ENCODE measurements around the gene CUL7. TPM values are rescaled to one million over a fixed set of nuclear protein-coding genes. Genes with fewer than 3 reads are reported as not detected.
"Not testable (repeated sequence)": the region's sequence is repeated elsewhere in the genome, so short reads cannot be mapped to it uniquely, and the experiment has no call there.

Gene CUL7
- total RNA-seq, 1 donor from 2014 or later: 11.0 TPM

DNA sequence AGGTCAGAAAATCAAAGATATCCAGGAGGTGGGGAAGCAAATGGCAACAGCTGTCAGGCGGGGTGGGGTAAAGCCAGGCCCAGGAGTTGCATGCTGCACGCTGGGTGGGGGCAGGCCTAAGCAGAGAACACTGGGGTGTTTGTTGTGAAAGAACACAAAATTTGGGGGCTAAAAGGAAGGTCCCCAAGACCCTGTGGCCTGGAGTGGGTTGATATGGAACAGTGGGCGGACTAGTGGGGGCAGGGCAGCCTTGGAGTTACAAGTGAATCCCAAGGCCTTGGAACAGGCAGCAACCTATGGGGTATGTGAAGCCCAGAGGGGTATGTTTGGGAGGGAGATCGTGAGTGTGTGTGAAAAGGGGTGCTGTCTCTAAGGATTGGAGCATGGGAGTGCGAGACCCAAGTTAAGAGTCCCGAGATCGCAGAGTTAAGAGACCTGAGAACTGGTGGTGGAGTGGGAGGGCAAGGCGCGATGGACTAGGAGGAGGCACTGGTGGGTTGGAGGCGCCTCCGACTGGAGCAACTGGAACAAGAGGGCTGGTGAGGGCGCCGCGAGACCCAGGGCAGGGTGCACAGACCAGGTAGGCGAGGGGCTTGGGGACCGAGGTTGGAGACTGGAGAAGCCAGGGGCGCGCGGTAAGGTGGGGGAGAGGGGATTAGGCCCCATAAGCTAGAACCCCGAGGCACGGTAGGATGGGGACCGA, 658 bp downstream of the CUL7 start:
- DNase-seq (ENCODE audit: low spot score): no peak
- intact Hi-C loops (cut with DNase I): loop anchor here (2.0 to 5.0 kb wide), 3 partner anchors 38 to 121 kb away; partner anchors contain the start of gene KLHDC3

DNA sequence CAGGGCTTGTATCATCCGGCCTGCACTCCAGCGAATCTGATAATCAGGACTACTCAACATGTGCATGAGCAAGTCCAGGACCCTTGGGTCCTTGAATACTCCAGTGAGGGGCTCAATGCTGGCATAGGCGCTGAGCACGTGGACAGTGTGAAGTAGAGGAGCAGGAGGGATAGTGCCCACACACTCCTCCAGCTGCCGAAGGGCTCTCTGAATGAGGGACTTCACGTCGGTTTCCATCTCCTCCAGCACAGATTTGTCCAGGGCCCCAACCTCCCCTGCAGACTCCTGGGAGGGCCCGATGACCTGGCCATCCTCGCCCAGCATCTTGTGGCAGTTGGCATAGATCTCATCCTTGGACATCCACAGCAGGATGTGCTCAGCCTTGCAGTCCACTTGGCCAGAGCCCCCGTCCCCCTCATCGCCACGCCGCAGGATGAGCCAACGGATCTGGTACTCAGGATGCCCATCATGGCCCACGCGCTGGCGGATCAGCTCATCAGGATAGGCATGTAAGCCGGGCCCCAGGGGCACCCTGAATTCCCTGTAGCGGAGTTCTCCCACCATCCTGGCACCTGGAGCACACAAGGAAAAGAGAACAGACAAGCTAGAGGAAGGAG, 1.3 kb downstream of the CUL7 start:
- DNase-seq (ENCODE audit: low spot score): no peak
- intact Hi-C loops (cut with DNase I): loop anchor here (2.0 to 5.0 kb wide), 3 partner anchors 38 to 120 kb away; partner anchors contain the start of gene KLHDC3

DNA sequence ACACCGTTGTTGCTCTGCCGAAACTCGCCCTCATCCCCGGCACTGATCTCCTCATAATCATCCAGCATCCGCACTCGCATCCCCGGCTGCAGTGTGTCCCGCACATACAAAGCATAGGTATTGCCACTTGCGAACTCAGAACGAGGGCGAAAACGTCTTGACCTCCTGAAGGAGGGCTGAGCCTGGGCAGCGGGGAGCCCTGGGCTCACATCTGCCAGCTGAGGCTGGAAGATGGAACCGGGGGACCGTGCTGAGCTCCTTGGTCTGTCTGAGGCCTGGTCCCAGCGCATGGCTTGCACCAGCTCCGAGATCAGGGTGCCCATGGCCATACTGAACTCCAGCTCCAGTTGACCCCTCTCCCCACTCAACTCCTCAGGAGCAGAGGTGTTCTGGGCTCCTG, 2.7 kb downstream of the CUL7 start:
- intact Hi-C loops (cut with DNase I): loop anchor here (5.0 kb wide), 2 partner anchors 91 to 119 kb away; no protein-coding TSS in a partner anchor
- DNase-seq (ENCODE audit: low spot score): no peak

DNA sequence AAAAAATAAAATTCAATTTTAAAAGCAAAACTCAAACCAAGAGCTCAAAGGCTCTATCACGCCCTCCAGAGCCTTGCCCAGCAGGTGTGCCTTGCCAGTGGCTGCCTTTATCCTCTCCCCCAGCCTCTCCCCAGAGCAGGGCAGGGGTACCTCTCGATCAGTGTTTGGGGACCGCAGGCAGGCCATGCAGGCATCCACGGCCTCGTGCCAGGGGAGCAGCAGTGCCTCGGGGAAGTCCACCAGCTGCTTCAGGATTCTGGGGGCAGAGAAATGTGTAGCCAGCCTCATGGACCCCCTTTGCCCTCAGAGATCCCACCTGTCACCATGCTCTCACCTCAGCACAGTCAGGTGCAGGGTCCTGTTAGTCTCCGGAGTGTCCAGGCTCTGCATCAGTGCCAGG, 5.7 kb downstream of the CUL7 start:
- DNase-seq (ENCODE audit: low spot score): no peak
- intact Hi-C loops (cut with DNase I): no loop called here

DNA sequence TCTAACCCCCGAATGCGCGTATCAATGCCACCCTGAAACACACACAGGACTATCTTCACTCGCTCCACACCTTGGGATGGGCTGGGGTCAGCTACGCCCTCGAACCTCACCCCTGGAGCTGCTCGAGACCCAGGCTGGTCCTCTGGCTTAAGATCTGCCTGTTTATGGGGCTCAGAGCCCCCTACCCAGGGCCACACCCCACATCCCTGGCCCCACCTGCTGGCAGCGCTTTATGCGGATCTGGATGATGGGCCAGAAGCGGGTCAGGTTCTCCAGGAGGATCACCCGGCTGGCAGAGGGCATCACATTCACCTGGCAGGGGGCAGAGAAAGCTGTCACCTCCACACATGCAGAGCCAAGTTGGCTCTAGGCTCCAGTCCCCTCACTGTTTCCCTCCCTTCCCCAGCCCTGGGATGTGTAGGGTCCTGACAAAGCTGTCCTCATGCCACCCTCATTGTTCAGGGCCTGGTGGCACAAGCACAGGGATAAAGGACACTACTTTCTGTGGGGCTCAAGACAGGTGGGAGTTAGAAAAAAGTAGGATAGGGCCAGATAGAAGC, 8.2 kb downstream of the CUL7 start:
- DNase-seq (ENCODE audit: low spot score): no peak
- intact Hi-C loops (cut with DNase I): no loop called here

DNA sequence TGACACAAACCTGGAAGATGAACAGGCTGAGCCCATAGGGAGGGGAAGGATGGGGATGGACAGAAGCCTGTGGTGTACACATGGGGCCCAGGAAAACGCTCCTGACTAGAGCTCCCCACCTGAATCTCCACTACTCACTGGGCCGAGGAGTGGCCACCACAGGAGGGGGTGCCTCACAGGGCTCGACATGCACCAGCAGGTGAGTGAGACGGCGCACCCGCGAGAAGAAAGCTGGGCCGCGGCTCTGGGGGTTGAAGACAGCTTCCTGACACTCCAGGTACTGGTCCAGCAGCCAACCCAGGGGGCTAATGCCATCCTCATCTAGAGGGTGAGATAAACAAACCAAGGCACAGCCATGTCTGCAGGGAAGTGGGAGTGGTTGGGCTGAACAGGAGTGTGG, 10.3 kb downstream of the CUL7 start:
- intact Hi-C loops (cut with DNase I): no loop called here
- no peak for DNase-seq (ENCODE audit: low spot score)

DNA sequence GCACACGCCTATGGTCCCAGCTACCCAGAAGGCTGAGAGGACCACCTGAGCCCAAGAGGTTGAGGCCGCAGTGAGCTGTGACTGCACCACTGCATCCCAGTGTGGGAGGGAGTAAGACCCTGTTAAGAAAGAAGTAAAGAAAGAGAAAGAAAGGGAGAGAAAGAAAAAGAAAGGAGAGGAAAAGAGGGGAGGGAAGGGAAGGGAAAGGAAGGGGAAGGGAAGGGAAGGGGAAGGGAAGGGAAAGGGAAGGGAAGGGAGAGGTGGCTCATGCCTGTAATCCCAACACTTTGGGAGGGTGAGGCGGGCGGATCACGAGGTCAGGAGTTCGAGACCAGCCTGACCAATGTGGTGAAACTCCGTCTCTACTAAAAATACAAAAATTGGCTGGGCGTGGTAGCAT, 12.2 kb downstream of the CUL7 start:
- DNase-seq (ENCODE audit: low spot score); intact Hi-C loops (cut with DNase I): not testable (repeated sequence)

DNA sequence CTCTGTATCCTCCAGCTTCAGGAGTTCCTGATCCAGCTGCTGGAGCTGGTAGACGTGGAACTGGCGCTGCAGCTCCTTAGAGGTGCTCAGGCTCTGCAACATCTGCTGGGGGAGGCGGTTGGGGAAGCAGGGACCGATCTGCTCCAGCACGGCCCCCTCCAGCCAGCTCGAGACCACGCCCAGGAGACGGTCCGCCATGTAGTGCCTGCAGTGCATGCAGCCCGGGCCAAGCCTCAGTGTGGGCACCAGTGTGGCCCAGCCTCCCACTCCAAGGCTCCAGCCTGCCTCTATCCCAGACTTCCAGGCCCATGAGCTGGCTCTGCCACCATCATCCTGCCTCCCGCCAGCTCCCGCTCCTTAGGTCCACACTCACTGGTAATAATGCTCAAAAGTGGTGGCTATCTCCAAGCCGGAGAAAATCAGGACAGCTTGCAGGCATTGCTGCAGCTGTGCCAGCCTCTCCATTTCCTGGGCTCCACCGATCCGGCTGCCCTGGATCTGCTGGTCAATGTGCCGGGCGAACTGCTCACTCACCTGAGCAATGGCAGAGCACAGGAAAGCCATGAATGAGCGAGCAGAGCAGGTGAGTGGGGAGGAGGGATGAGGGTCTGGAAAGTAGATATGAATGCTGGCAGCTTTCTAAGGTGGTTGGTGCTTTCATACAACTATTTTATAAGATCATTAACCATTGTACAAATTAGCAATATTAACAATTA, 13.0 kb downstream of the CUL7 start:
- DNase-seq (ENCODE audit: low spot score): no peak
- intact Hi-C loops (cut with DNase I): no loop called here

DNA sequence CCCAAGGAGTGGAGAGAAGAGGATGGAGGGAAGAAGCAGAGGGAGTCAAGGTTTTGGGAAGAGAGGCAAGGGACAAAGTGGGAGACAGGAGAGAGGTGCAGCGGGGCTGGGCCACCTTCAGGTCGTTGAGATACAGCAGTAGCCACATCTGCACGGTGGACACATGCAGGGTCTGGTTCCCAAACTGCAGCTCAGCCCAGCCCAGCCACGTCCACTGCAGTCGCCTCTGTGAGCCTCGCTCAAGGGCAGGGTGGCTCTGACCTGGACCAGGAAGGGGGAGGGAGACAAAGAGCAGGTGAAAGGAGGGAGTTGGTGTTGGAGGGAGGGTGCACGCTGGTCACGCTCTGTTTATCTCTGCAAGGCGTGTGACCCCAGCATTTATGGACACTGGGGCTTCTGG, 14.9 kb downstream of the CUL7 start:
- DNase-seq (ENCODE audit: low spot score): no peak
- intact Hi-C loops (cut with DNase I): no loop called here

DNA sequence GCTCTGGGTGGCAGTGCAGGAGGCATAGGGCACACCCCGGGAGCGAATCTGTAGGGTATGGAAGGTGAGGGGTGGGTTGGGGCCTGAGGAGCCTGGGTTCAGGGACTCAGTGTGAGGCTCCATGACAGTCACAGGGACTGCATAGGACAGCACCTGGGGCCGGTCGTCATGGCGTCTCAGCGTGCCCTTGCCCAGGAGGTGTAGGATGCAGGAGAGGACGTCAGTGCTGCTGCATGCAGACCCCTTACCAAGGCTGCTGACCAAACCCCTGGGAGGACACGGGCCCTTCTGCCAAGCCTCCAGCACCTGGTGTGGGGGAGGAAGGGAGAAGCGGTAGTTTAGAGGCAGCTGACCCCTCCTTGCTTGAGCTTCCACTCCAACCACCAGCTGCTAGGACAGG, 15.9 kb downstream of the CUL7 start:
- DNase-seq (ENCODE audit: low spot score): no peak
- intact Hi-C loops (cut with DNase I): no loop called here

DNA sequence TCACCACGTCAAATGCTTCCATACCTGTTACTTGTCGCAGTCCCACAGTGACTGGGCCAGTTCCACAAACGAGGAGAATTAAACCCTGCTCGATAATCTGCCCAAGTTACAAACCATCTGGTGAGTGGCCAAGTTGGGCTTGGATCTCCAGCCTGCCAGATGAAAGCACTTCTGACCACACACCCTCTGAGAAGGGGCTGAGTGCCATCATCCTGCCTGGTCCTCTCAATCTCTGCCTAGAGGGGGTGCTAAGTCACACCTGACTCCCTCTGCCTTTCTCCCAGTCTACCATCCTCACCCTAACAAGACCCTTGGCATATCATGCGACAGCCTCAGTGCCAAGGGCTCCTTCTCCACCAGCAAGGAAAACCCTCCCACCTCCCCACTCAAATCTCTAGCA, 16.5 kb downstream of the CUL7 start:
- intact Hi-C loops (cut with DNase I): no loop called here

DNA sequence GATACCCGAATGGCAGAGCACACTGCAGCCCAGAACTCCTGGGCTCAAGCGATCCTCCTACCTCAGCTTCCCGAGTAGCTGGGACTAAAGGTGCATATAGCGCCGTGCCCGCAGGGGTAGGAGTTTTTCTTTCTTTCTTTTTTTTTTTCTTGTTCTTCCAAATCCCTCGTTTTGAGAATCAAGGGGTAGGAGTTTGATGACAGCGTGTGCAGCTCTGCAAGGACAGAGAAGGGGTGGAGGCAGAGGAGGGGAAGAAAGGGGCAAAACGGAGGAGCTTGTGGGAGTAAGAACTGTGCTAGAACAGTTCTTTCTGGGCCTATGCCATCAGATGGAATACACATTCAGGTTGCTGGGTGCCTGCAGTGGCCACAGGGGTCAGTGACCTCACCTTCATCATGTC, 16.9 kb downstream of the CUL7 start:
- DNase-seq (ENCODE audit: low spot score): no peak
- intact Hi-C loops (cut with DNase I): no loop called here

More for the DNA sequence above, 16.5 kb downstream of the CUL7 start:
- DNase-seq (ENCODE audit: low spot score): no peak

DNA sequence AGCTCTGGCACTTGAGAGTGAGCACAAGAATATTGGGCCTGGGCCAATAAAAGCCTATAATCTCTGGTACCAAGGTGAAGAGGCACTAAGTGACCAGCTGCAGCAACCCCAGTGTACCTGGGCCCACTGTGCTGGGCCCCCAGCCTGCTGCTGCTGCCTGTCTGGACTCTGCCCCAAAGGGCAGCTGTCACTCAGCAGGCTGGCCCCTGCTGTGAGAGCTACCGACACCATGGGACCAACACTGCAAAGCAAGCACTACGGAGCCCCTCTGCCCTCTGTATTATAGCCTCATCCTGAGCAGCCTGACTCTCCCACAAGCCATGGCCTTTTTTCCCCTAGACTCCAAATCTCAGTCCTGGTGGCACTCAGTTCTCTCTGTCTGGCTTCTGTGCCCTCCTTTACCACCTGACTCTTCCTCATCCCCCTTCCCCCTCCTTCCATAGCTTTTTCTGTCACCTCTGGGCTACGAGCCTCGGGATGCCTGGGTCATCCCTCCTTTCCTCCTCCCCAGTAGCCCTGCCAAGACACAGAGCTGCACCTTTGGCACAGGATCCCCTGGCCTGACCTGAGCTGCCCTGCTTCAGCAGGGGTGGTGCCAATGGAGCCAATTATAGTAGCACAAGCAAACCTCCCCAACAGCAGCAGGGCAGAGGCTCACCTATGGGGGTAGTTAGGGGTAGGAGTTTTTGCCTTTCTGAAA, 18.0 kb downstream of the CUL7 start:
- DNase-seq (ENCODE audit: low spot score): no peak
- intact Hi-C loops (cut with DNase I): no loop called here

DNA sequence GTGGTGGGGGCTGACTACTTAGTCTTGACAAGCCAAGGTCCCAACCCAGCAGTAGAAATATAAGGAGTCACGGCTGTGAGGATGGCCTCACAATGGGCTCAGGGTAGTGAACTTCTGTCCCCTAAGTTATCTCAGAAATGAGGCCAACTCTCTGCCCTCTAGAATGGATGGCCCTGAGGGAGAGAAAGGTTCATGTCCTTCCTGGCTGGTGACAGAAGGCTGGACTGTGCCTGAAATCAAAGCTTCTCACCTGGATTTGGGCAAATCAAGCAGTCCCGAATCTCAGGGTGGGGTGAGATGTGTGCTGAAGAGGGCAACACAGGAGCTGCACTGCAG, 19.5 kb downstream of the CUL7 start:
- intact Hi-C loops (cut with DNase I): no loop called here
- DNase-seq (ENCODE audit: low spot score): no peak

DNA sequence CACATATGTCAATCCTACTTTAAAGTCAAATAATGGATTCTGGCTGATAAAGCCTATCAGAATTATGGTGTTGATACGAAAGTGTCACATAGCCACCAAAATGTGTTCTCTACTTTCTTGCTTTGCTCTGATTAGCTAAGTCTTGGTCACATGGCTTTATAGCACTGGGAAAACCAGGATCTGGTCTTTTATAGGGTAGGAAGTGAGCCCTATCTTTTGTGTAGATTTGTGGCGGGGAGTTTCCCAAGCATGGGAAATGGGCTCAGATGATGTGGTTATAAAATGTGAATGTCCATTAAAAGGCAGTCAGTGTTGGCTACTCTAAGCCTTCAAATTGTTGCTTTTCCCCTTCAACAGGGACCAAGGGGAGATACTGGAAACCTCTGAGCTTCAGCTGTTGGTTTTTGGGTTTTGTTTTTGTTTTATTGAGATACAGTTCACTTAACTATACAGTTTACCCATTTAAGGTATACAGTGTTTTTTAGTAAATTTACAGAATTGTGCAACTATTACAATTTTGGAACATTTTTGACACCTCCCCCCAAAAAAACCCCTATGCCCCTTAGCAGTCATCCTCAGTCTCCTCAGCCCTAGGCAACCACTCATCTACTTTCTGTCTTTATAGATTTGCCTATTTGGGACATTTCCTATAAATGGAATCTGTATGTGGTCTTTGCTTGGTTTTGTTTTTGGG, 20.0 kb downstream of the CUL7 start:
- intact Hi-C loops (cut with DNase I): no loop called here
- no peak for DNase-seq (ENCODE audit: low spot score)

DNA sequence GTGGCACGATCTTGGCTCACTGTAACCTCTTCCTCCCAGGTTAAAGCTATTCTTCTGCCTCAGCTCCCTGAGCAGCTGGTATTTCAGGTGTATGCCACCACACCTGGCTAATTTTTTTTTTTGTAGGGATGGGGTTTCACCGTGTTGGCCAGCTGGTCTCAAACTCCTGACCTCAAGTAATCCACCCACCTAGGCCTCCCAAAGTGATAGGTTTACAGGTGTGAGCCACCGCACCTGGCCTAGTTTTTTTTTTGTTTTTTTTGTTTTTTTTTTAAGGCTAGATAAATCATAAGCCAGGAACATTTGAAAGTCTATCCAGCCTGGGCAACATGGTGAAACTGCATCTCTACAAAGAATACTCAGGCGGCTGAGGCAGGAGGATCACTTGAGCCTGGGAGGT, 21.3 kb downstream of the CUL7 start:
- no peak for DNase-seq (ENCODE audit: low spot score)
- intact Hi-C loops (cut with DNase I): no loop called here

DNA sequence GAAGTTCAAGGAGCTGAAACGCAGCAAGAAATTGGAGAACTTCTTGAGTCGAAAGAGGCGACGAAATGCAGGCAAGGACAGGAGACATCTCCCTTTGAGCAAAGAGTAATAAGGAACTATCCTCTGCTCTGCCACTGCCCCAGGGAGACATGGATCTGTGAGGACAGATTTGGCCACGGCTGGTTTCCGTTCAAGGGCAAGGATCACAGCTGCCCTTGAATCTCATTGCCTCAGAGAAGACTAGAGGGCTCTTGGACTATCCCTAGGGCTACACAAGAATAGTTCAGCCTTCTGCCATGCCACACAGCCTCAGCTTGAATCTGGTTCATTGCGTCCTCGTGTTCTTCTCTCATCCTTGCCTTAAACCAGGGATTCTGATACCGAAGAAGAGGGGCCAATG, 24.5 kb downstream of the CUL7 start:
- intact Hi-C loops (cut with DNase I): no loop called here
- DNase-seq (ENCODE audit: low spot score): no peak

DNA sequence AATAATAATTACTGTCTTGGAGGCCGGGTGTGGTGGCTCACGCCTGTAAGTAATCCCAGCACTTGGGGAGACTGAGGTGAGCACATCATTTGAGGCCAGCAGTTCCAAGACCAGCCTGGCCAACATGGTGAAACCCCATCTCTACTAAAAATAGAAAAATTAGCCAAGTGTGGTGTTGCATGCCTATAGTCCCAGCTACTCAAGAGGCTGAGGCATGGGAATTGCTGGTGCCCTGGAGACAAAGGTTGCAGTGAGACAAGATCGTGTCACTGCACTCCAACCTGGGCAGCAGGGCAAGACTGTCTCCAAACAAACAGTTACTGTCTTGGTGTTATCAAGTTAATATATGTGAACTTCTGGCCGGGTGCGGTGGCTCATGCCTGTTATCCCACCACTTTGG, 27.3 kb downstream of the CUL7 start:
- intact Hi-C loops (cut with DNase I): no loop called here
- DNase-seq (ENCODE audit: low spot score): no peak

DNA sequence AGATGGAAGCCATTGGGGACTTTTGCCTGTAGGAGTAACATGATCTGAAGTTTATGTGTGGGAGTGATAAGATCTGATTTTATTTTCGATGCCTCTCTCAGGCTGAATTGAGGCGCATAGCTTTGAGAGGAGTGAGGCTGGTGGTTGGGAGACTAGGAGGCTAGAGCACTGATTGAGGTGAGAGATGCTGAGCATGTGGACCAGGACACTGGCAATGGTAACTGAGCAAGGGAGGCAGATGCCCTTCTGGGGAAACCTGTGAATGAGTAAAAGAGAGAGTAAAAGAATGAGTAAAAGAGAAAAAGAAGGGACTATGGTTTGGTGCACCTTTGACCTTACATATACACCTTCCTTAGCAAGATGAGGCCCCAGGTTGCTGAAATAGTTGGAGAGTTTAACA, 29.2 kb downstream of the CUL7 start:
- intact Hi-C loops (cut with DNase I): no loop called here
- no peak for DNase-seq (ENCODE audit: low spot score)
